ENCODE results near the gene NOL4L. TPM values are rescaled to one million over a fixed set of nuclear protein-coding genes. Genes with fewer than 3 reads are reported as not detected.

Gene NOL4L
- total RNA-seq, 2 donors from 2014 or later, result 39.6 to 50.7 TPM

DNA sequence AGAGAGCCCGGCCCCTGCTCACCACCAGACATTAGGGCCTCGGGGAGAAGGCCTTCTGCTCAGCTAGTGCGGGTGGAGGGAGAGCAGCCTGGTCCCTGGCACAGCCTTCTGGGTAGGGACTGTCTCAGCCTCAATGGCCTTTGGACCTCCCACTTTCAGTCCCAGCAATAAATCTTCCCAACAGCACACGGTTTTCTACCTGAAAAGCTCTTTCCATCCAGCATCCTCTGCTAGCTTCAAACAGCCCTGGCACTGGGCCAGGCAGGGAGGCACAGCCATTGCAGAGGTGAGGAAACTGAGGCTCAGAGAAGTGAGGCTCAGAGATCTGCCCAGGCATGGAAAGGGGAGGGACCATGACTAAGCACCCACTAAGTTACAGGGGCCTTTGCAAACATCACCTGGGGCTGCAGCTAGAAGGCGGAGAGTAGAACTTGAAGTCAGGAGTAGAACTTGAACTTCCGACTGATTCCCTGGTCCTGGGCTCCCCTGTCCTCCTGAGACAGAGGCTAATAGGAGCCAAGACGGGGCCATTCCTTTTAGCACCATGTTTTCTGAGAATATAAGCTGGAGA, 43.9 kb upstream of the NOL4L start:
- Mint-ChIP-seq H3K27me3 (ENCODE audit: insufficient read depth) (peaks cover 1% of the 10 kb centered on the region), H3K4me3 (no peak overlapping the region), H3K27ac (no peak overlapping the region), H3K36me3 (ENCODE audit: low read depth) (no peaks in the 10 kb centered on the region), H3K4me1 (peaks cover 47% of the 10 kb centered on the region), H3K9me3 (no peaks in the 10 kb centered on the region)
- WGBS, 2 experiments (ENCODE audit: insufficient coverage in 1 of 2, insufficient read length in 1 of 2), result 74 to 86% methylated on average over 6 to 7 of the region's 7 CpGs
- Histone ChIP-seq H3K9ac (ENCODE audit: extremely low read depth, low read length, poor library complexity, severe bottlenecking) (no peak overlapping the region), H3K4me3 (ENCODE audit: low read length) (no peak overlapping the region), H3K27ac (ENCODE audit: low read depth, low read length) (no peak overlapping the region), H3K4me1 (ENCODE audit: control insufficient read depth, insufficient read depth, low read length) (peaks cover 17% of the 10 kb centered on the region), H3K27me3 (ENCODE audit: control insufficient read depth, insufficient read depth, low read length, poor library complexity, severe bottlenecking) (no peaks in the 10 kb centered on the region), H3K36me3 (ENCODE audit: control insufficient read depth, insufficient read depth, low read length) (no peaks in the 10 kb centered on the region), H3K9me3 (ENCODE audit: control insufficient read depth, low read length) (no peaks in the 10 kb centered on the region)
- no peak for DNase-seq
- TF ChIP-seq, protein P1, sequence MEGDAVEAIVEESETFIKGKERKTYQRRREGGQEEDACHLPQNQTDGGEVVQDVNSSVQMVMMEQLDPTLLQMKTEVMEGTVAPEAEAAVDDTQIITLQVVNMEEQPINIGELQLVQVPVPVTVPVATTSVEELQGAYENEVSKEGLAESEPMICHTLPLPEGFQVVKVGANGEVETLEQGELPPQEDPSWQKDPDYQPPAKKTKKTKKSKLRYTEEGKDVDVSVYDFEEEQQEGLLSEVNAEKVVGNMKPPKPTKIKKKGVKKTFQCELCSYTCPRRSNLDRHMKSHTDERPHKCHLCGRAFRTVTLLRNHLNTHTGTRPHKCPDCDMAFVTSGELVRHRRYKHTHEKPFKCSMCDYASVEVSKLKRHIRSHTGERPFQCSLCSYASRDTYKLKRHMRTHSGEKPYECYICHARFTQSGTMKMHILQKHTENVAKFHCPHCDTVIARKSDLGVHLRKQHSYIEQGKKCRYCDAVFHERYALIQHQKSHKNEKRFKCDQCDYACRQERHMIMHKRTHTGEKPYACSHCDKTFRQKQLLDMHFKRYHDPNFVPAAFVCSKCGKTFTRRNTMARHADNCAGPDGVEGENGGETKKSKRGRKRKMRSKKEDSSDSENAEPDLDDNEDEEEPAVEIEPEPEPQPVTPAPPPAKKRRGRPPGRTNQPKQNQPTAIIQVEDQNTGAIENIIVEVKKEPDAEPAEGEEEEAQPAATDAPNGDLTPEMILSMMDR (conservative IDR thresholded peaks at IDR 0.05), result no peak

DNA sequence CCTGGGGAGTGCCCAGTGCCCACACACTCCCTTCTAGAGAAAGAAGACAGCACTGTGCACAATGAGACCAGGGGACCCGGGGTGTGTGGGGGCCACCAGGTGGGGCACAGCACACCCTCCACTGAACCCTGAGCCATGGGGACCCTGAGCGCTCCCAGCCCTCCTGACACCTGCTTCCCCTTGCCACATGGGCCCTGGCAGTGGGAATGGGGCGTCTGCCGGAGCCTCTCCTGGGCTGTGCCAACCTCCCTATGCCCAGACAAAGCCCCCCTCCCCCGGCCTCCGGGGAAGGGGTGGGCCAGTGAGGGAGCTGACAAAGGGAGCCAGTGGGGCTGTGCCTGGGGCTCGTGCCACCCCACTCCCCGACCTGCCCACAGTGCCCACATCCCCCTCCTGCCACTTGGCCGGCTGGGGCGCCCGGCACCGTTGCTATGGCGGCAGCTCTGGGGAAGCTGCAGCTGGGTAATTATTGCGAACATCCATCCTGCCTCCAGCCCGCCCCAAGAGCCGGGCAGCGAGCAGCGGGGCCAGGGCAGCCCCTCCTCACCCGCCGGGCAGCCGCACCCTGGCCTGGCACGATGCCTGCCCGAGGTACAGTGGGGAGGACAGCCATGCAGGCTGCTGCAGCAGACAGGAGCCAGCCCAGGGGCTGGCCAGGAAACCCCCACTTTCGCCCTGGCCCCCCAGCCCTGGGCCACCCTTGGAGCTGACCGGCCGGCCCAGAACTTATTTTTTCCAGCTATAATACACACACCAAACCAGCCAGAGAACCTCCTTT, 41.9 kb upstream of the NOL4L start:
- H3K36me3 ChIP-seq (ENCODE audit: control insufficient read depth, insufficient read depth, low read length), result no peaks in the 10 kb centered on the region
- H3K36me3 Mint-ChIP-seq (ENCODE audit: low read depth), result no peaks in the 10 kb centered on the region
- H3K27ac Mint-ChIP-seq, result no peak overlapping the region
- H3K4me3 Mint-ChIP-seq, result no peak overlapping the region
- H3K27ac ChIP-seq (ENCODE audit: low read depth, low read length), result peak overlapping the region; percentile 32
- H3K4me1 ChIP-seq (ENCODE audit: control insufficient read depth, insufficient read depth, low read length), result peaks cover 10% of the 10 kb centered on the region
- H3K4me1 Mint-ChIP-seq, result peaks cover 31% of the 10 kb centered on the region
- H3K4me3 ChIP-seq (ENCODE audit: low read length), result no peak overlapping the region
- no peaks in the 10 kb centered on the region for H3K9me3 ChIP-seq (ENCODE audit: control insufficient read depth, low read length)
- TF ChIP-seq, protein P1 (conservative IDR thresholded peaks at IDR 0.05), result no peak
- no peak for DNase-seq
- H3K27me3 ChIP-seq (ENCODE audit: control insufficient read depth, insufficient read depth, low read length, poor library complexity, severe bottlenecking), result no peaks in the 10 kb centered on the region
- no peaks in the 10 kb centered on the region for H3K27me3 Mint-ChIP-seq (ENCODE audit: insufficient read depth)
- H3K9ac ChIP-seq (ENCODE audit: extremely low read depth, low read length, poor library complexity, severe bottlenecking), result peak overlapping the region; percentile 5
- 87% methylated on average over 26 of the region's 26 CpGs; no CpG with 5 or more reads in 1 of the 2 experiments for WGBS, 2 experiments (ENCODE audit: insufficient coverage in 1 of 2, insufficient read length in 1 of 2)
- no peaks in the 10 kb centered on the region for H3K9me3 Mint-ChIP-seq

GRCh38 chr20:32626407-32626806, 41.3 kb upstream of the NOL4L start:
- Histone ChIP-seq H3K4me1 (ENCODE audit: control insufficient read depth, insufficient read depth, low read length) (peaks cover 7% of the 10 kb centered on the region), H3K9me3 (ENCODE audit: control insufficient read depth, low read length) (no peaks in the 10 kb centered on the region), H3K9ac (ENCODE audit: extremely low read depth, low read length, poor library complexity, severe bottlenecking) (no peak overlapping the region), H3K36me3 (ENCODE audit: control insufficient read depth, insufficient read depth, low read length) (no peaks in the 10 kb centered on the region), H3K27me3 (ENCODE audit: control insufficient read depth, insufficient read depth, low read length, poor library complexity, severe bottlenecking) (no peaks in the 10 kb centered on the region), H3K4me3 (ENCODE audit: low read length) (no peak overlapping the region), H3K27ac (ENCODE audit: low read depth, low read length) (no peak overlapping the region)
- WGBS, 2 experiments (ENCODE audit: insufficient coverage in 1 of 2, insufficient read length in 1 of 2), result 89 to 100% methylated on average over 2 to 3 of the region's 3 CpGs
- no peak for DNase-seq
- H3K4me1 Mint-ChIP-seq, result peaks cover 24% of the 10 kb centered on the region
- no peaks in the 10 kb centered on the region for H3K36me3 Mint-ChIP-seq (ENCODE audit: low read depth)
- H3K4me3 Mint-ChIP-seq, result no peak overlapping the region
- TF ChIP-seq, protein P1 (conservative IDR thresholded peaks at IDR 0.05), result no peak
- no peaks in the 10 kb centered on the region for H3K27me3 Mint-ChIP-seq (ENCODE audit: insufficient read depth)
- no peaks in the 10 kb centered on the region for H3K9me3 Mint-ChIP-seq
- no peak overlapping the region for H3K27ac Mint-ChIP-seq

All from endodermal cell (in vitro differentiated cells).